Astrocyte of the cerebellum (primary cell): ENCODE results near the gene TRUB1.

Source experiments
- DNase-seq: peaks from one replicate; pipeline ENCODE4 v3.0.0-alpha.2; 2011; ENCODE audit warnings: low read depth
- H3K4me3 ChIP-seq: 2 replicates; pipeline ENCODE4 v1.5.1; 2011; ENCODE audit warnings: mild to moderate bottlenecking, low read depth, low read length, moderate library complexity
- CTCF ChIP-seq: IDR thresholded peaks from 2 replicates; pipeline ENCODE4 v1.5.1; 2012; ENCODE audit warnings: low read length, low read depth, moderate library complexity, mild to moderate bottlenecking; ENCODE audit errors: missing control alignments
- in situ Hi-C: cut with HindIII; loops from 2 replicates; pipeline ENCODE4 v1.10.0; 2017; ENCODE audit warnings: low sequenced_read_pairs

TRUB1 gene

GRCh38 chr10:115020449-115020848 lies 82.5 kb downstream of the TRUB1 start:
- no peak for TF ChIP-seq CTCF
- H3K4me3 ChIP-seq: no peak overlapping the region
- no peak for DNase-seq
- in situ Hi-C loops: no loop called here

- no peak for DNase-seq
- in situ Hi-C loops: no loop called here
- H3K4me3 ChIP-seq: no peak overlapping the region
- no peak for TF ChIP-seq CTCF
Observed at GRCh38 chr10:115022733-115023132, 84.7 kb downstream of the TRUB1 start.

- no peak for DNase-seq
- TF ChIP-seq CTCF: no peak
- H3K4me3 ChIP-seq: no peak overlapping the region
- in situ Hi-C loops: no loop called here
Observed at GRCh38 chr10:115023715-115024114, 85.7 kb downstream of the TRUB1 start.

GRCh38 chr10:115024371-115024770 lies 86.4 kb downstream of the TRUB1 start:
- no peak for TF ChIP-seq CTCF
- DNase-seq: no peak
- in situ Hi-C loops: no loop called here
- no peak overlapping the region for H3K4me3 ChIP-seq

- TF ChIP-seq CTCF: peak; percentile 46
- DNase-seq: no peak
- H3K4me3 ChIP-seq: no peak overlapping the region
- in situ Hi-C loops: no loop called here
Observed at GRCh38 chr10:115026056-115026745, 88.2 kb downstream of the TRUB1 start.

- TF ChIP-seq CTCF: no peak
- no peak for DNase-seq
- in situ Hi-C loops: no loop called here
- no peak overlapping the region for H3K4me3 ChIP-seq
Observed at GRCh38 chr10:115026746-115027140, 88.7 kb downstream of the TRUB1 start.
